ENCODE results near the gene ATP5MC2.
A peak's percentile ranks its signal among the peaks of the same experiment; 100 is the strongest.
"Not testable (repeated sequence)": the region's sequence is repeated elsewhere in the genome, so short reads cannot be mapped to it uniquely, and the experiment has no call there.

ATP5MC2 gene

DNA sequence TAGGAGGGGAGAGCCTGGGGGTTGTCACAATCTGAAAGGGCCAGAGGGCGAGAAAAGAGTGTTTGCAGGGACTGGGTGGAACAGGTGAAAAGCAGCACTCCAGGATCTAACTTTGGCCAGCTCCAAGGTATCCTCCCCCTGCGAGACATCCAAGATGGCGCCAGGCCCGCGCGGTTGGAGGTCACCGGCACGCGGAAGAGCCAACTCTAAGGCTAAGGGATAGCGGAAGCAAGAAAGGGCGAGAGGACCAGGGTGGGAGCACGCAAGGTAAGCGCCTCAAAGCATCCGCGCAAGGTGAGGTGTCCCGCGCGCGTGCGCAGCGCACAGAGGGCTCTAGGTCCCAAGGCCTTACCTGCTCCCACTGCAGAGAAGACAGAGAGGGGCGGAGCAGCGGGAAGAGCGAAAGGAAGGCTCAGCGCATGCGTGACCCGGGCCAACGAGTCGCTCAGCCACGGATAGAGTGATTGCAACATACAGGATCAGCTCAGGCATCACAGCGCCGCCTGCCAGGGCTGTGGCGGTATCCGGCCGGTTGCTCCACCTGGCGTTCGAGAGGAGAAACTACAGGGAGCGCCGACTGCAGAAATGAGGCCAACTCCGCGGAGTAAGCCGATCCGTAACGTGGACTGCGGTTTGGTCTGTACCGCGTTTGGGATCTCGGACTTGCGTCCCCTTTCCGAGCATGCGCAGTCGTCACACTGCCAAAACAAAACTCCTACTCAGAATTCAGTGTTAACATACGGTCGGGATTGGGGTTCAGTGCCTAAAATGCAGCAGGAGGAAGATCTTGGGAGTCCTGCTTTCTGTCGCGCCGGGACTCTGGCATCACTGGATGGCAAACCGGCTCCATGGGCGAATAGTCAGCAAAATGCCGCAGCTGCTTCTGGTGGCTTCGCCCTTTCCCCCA lies at the start of gene ATP5MC2:
Gene ATP5MC2 (minus strand): TSS at position 383 of the 907 bp plus-strand sequence. CDS start 3,469 bp downstream, outside the sequence.
- DNase-seq (ENCODE audit: low read depth in 2 of 2) = peak; percentile 92 to 94

DNA sequence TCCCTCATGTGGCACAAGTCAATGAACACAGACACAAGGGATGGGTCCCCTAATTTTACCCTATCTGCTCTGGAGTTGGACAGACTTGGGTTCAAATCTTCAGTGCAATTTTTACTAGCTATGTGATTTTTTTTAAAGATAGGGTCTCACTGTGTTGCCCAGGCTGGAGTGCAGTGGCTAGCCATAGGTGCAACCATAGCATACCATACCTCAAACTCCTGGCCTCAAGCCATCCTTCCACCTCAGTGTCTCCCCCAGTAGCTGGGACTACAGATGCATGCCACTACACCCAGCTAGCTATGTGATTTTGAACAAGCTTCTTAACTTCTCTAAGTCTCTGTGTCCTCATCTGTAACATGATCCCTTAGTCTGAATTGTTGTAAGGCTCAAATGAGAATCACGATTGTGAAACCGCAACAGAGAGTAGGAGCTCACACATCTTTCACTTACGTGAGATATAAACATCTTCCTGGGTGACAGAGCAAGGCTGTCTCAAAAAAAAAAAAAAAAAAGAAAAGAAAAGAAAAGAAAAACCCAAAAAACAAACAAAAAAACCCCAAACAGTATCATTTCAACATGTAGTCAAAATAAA lies 46.7 kb upstream of the ATP5MC2 start:
- no peak for DNase-seq (ENCODE audit: low read depth in 2 of 2)

DNA sequence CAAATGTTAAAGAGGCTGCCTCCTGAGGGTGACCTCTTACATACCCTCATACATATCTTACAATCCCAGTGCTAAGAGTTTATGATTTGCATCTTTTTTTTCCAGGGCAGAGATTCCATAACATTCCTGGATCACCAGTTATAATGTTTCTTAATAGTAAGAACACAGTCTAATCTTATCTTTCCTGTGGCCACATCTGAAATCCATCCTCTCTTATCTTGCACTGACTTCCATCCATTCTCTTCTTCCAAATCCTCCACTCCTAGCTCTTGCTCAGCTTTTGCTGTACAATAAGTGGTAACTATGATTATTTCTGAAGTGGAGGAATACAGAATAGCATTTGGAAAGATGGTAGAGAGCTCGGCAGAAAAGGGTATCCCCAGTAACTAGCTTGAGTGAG lies 45.1 kb upstream of the ATP5MC2 start:
- DNase-seq (ENCODE audit: low read depth in 2 of 2) = no peak

DNA sequence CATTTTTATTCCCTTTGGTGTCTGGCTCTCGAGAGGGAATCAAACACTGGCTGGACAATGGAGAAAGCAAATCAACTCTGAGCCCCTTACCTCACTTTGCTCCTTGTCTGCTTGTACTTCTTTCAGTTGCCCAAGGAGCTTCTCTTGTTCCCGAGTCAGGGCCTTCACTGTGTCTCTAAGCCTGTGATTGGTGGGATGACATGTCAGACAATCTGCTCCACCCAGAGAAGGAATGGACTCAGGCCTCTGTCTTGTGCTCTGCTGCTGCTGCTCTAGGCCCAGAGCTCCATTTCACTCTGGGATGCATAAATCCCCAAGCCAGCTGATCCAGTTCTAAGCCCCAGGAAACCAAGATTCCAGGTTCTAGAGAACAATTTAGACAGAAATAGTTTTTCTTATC lies 43.8 kb upstream of the ATP5MC2 start:
- DNase-seq (ENCODE audit: low read depth in 2 of 2) = no peak

DNA sequence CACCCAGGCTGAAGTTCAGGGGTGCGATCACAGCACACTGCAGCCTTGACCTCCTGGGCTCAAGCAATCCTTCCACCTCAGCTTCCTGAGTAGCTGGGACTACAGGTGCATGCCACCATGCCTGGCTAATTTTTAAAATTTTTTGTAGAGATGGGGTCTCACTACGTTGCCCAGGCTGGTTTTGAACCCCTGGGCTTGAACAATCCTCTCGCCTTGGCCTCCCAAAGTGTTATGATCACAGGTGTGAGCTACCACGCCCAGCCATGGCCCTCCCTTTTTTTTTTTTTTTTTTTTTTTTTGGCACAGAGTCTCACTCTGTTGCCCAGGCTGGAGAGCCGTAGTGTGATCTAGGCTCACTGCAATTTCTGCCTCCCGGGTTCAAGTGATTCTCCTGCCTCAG lies 42.7 kb upstream of the ATP5MC2 start:
- not testable (repeated sequence) for DNase-seq (ENCODE audit: low read depth in 2 of 2)

DNA sequence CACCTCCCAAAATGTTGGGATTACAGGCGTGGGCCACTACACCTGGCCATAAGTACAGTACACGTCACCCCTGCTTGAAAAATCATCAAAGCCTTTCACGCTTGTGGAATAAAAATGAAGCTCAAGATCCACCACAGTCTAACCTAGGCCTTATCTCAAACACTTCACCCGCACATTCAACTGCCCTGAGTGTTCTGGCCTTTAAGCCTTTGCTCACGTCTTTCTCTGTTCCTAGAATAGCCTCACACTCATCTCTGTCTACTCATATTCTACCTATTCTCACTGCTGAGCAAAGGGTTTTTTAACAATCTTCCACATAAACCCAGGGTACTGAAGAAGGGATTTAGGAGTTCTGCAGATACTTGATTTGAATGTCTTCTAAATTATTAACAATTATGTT lies 41.4 kb upstream of the ATP5MC2 start:
- DNase-seq (ENCODE audit: low read depth in 2 of 2) = no peak

DNA sequence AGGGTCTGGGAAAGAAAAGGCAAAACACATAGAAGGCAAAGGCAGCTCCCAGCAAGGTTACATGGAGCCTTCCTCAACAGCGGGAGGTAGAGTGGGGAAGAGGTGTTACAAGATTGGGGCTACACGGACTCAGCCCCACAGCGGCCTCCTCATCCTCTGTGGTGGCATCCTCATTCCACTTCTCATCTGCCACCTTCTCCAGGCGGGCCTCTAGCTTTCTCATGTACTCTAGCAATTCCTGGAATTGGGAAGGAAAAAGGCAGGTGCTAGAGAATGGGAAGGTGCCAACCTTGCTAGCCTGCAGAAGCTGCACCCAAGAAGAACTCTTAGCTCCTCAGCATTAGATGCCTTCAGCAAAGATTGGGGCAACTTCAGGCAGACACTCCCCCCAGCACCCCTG lies 38.1 kb upstream of the ATP5MC2 start:
- DNase-seq (ENCODE audit: low read depth in 2 of 2) = no peak

DNA sequence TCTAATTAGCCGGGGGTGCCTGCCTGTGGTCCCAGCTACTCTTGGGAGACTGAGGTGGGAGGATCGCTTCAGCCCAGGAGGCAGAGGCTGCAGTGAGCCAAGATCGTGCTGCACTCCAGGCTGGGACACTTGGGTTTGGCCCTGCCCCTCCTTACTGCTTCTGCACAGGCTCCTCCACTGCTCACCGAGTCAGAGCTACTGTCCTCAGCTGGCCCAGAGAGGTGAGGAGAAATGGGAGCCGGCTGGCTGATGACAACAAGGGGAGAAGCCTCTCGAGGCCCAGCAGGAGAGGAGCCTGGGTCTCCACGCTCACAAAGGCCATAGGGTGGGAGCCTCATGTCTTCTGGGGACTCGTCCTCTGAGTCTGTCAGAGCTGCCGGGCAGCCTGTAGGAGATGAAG lies 37.6 kb upstream of the ATP5MC2 start:
- DNase-seq (ENCODE audit: low read depth in 2 of 2) = no peak

DNA sequence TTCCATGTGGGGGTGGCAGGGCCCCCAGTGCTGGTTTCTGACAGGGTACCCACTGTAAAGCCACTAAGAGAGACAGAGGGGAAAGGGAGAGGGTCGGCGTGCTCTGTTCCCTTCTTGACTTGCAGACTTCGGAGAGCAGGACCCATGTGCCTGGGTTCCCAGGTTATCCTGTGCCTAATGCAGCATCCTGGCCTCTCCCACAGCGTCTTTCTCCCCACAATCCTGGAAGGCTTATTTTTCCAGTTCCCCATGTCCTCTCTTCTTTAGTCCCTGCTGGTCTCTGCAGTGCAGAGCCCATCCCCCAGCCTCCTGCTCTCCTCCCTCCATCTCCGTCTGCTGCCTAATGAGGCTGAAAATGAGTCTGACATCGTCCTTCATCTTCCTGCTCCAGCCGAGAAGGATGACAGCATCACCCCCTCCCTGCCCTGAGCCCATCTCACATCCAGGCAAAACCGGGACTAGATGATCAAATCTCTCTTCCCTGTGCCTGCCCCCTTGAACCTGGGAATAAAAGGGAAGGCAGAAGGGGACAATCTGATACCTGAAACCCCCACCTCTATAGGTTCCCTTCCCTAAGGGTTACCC lies 36.3 kb upstream of the ATP5MC2 start:
- DNase-seq (ENCODE audit: low read depth in 2 of 2) = no peak

DNA sequence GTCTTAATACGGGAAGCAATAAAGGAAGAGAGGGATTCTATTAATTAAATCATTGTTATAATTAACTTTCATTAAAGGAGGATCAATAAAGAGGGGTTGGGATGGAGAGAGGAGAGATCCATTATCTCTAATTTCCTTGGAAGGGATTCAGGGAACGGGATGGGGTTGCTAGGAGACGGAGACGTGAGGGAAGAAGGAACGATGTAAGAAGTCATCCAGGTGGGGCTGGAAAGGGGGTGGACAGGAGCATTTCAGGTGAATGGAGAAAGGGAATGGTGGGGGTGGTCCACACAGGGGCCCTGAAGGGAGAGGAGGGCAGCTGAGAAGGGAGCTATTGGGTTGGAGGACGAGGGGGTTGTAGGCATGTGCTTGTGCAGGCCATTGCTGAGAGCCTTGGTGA lies 34.2 kb upstream of the ATP5MC2 start:
- DNase-seq (ENCODE audit: low read depth in 2 of 2) = no peak

DNA sequence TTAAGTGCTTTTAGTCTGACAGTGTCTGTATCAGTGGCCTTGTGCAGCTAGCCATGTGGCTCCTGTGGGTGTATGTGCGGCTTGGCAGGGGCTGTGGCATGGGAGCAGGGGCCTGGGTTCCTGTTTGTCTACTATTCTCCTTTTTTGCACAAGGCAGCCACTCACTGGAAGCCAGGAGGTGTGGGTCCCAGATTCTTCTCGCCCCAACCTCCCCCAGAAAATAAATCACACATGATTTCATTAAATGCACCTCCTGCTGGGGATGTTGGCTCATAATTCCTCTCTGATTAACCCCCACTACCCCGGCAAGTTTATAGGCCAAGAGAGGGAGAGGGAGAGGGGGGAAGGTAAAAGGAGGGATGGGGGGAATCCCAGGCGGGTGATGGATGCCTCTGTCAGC lies 33.8 kb upstream of the ATP5MC2 start:
- no peak for DNase-seq (ENCODE audit: low read depth in 2 of 2)

DNA sequence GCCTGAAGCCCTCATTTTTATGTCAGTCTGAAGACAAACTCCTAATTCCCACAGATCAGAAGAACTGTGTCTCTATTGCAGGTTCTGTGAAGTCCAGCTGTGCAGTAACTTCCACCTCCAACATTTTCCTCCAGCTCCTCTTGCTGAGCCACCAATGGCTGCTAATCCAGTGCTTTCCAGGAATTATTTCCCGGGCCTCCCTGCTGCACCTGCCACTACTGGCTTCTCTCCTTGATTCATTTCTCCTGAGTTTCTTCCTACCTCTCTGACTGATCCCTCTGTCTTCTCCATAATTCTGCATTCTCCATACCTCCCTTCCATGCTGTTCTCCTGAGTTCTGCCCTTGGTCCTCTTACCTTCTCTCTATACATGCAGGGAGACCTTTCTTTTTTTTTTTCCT lies 30.2 kb upstream of the ATP5MC2 start:
- DNase-seq (ENCODE audit: low read depth in 2 of 2) = no peak

DNA sequence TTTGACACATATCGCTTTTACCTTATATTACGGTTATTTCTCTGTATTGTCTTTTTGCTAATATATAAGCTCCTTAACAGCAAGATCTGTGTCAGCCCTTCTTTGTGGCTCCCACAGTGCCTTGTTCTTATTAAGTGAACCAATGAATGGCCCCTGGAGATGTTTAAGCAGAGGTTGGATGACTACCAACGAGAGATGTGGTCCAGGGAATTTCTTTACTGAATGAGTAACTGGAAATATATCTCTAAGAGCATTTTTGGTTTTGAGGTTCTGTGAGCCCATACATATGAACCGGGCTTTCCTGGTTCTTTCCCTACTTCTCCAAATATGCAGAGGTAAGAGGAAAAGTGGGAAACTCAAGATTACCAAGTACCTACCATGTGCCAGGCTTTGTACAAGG lies 27.9 kb upstream of the ATP5MC2 start:
- no peak for DNase-seq (ENCODE audit: low read depth in 2 of 2)

DNA sequence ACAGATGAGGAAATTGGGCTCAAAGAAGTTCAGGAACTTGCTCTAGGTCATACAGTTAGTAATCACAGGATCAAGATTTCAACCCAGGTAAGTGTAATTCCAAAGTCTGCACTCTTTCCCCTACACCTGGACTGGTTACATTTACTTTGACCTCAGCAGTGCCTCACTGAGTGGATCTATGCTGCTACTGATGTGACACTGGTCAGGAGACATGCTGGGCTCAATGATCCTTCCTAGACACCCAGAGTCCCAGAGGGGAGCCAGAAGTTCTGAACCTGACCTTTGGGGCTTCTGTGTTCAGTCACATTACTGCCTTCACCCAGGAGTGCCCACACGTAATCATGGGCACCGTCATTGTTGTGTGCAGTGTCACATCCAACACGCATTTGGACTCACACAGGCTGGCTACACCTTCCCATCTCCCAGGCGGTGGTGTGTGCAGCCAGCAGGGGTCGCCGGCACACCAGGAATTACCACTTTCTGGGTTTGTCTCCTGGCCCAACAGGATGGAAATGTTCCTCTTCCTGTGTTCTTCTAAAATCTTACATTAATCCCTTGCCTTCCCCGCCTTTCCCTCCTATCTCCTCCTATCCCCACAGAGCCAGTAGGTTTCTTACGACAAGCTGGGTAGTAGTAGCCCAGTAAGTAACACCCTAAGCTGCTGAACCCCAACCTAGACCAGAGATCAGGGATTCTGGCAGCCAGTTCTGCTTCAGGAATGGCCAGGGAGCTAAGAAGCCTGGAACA lies 25.8 kb upstream of the ATP5MC2 start:
- peak; percentile 62 to 70 for DNase-seq (ENCODE audit: low read depth in 2 of 2)

DNA sequence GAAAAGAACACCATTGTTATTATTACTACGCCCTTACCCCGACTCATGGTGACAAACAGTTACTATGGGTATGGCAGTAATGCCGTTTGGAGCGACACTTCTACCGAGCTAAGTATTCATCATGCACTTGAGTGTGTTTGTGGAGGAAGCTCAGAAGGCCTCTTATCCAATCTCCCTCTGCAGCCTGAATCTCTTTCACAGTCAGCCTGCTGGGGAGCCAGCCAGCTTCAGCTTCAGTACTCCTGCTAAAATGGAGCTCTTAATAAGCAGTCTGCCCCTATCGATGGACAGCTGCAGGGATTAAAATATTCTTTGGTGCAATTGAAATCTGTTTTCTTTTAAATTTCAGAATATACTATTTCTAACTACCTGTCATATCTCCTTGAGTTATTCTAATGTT lies 24.7 kb upstream of the ATP5MC2 start:
- DNase-seq (ENCODE audit: low read depth in 2 of 2) = no peak

DNA sequence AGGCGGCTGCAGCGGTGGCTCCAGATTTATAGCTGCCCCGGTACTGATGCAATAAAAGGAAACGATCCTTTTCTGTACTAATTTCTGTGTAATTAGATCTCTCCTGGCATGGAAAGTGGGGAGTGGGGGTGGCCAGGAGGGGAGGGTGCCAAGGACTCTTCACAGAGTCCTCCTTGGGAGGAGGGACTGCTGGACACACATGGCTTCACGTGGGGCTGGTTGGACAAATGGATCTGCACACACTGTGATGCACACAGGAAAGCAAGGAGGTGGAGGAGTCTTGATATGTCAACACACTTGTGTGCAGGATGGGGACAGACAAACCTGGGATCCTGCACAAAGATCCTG lies 23.8 kb upstream of the ATP5MC2 start:
- DNase-seq (ENCODE audit: low read depth in 2 of 2) = no peak

DNA sequence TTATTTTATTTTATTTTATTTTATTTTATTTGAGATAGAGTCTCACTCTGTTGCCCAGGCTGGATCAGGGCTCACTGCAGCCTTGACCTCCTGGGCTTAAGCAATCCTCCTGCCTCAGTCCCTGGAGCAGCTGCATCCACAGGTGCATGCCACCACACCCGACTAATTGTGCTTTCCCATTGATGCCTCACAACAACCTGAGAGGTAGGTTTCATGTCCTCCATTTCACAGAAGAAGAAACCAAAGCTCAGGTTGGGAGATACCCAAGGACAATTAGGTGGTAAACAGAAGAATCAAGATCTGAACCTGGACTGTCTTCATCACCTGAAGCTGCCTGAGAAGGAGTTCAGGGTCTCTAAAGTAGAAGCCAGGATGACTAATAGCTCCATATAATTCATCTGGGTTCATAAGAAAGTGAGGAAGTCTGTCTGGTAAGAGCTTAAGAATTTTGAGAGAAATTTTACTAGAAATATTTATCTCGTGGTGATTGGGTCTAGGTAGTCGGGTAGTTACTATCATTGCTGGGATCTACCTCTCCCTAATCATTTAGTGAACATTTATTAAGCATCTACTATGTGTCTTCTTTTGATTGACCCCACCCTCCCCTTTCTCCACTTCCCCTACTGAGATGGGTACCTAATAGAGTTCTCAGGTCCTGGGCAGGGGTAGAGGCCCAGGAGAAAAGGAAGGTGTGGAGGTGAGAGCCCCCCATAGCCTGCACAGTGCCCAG lies 23.2 kb upstream of the ATP5MC2 start:
- DNase-seq (ENCODE audit: low read depth in 2 of 2) = no peak

DNA sequence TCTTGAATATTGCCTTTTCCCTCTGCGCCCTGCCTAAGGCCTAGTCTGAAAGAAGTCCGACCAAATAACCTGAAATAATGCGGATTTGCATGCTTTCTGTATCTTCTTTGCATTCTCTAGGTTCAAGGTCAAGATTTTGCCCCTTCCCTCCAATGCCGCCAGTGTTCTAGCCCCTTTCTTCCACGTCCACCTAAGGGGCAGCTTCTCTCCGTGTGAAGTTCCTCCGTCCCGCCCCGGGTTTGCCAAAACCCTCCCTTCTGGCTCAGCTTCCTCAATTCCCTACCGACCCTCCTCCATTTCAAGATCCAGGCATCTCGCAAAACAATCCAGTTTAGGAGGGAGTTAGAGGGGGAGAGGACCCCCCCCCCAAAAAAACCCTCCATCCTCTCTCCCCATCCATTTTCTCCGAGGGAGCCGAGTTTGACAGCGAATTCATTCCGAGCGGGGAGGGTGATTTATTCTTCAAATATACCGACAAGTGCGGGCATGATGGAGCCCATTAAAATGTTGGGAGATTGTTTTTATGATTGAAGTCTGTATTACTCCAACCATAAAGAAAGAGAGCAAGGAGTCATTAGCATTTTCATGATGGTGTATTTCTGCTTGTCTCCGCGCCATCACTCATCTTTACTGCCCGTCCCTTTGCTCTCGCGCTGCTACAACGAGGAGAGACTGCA lies 20.9 kb upstream of the ATP5MC2 start:
- DNase-seq (ENCODE audit: low read depth in 2 of 2) = no peak

DNA sequence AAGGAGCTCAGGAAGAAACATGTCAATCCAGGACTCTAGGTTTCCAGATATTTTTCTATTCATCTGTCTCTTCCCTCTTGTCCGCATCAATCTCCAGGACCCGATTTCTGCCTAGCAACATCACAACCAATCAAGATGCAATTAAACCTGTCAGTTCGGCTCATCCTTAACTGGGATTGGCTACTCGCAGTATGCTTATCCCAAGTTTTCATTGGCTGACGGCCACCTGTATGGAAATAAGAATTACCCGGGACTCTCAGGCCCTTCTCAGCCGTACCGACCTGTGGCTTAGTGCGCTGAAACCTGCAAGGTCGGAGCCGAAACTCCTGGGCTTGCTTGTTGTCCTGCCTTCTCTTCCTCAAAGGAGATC lies 20.4 kb upstream of the ATP5MC2 start:
- no peak for DNase-seq (ENCODE audit: low read depth in 2 of 2)

DNA sequence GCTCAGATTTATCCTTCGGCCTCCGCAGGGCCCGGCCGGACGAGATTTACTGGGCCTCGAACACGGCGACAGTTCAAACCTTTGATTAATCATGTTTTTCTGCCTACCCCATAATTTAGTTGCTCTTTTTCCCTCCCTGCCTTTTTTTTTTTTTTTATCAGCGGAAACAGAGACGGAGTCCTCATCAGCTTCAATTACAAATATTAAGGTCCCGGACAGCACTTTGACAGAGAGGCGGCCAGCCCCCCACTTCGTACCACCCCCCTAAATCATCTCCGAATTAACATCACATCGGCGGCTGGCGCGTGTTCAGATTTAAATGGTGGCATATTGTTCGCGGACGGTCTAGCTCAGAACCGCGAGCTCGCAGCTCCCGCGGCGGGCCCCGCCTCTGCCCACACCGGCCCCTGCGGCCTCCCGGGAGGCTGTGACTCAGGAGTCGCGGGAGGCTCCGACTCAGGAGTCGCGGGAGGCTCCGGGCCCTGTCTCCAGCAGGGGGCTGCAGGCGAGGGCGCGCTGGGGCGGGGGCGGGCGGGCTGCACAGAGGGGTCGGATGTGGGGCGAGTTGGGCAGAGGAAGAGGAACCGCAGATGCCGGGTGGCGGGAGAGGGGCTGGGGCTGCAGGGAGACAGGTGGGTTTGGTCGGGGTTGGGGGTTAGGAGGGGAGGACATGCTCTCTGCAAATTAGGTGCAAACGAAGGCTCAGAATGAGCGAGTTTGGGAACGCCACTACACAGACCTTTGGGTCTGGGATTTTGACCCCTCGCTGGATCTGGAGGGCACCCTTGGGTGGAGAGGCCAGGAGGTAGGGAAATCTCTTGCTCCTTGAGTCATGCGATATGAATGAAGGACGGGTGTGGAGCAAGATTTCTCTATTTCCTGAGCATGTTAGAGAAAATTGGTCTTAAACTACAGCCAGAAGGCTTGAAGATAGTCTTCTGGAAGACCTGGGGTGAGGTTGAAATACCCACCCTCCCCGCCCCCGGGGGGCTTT lies 19.6 kb upstream of the ATP5MC2 start:
- peak; percentile 33 to 38 for DNase-seq (ENCODE audit: low read depth in 2 of 2)

All from stimulated activated CD8-positive, alpha-beta memory T cell treated with anti-CD3 and anti-CD28 coated beads, Interleukin-2, amount 100 ng/mL, for 48 hours (primary cell).